Measurements from ENCODE around the gene PLAC8. TPM values are rescaled to one million over a fixed set of nuclear protein-coding genes. Genes with fewer than 3 reads are reported as not detected.

The PLAC8 gene
- total RNA-seq, 1 donor from 2014 or later = 1.5 TPM

DNA sequence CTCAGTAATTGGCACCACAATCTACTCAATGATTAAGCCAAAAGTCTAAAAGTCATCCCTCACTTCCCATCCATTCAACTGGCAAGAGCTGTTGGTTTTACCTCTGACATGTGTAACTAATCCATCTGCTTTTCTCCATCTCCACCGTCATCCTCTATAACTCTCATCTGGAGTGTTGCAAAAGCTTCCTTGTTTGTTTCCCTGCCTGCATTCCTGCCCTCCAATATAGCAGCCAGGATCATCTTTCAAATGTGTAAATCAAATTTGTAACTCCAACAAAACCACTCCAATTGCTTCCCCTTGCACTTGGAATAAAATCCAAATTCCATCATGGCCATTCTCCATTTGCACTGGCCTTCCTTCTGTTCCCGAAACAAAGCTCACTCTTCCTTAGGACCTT is 4.3 kb upstream of the PLAC8 start:
- Histone ChIP-seq H3K4me3 (no peak overlapping the region), H3K27ac (replicated peaks) (no peak overlapping the region), H3K9me3 (replicated peaks) (peaks cover 10% of the 10 kb centered on the region), H3K27me3 (ENCODE audit: low read depth) (peaks cover 6% of the 10 kb centered on the region), H3K36me3 (no peaks in the 10 kb centered on the region), H3K4me1 (no peaks in the 10 kb centered on the region)
- no peak for DNase-seq
- intact Hi-C loops (cut with micrococcal nuclease) = no loop called here
- TF ChIP-seq, protein P1, sequence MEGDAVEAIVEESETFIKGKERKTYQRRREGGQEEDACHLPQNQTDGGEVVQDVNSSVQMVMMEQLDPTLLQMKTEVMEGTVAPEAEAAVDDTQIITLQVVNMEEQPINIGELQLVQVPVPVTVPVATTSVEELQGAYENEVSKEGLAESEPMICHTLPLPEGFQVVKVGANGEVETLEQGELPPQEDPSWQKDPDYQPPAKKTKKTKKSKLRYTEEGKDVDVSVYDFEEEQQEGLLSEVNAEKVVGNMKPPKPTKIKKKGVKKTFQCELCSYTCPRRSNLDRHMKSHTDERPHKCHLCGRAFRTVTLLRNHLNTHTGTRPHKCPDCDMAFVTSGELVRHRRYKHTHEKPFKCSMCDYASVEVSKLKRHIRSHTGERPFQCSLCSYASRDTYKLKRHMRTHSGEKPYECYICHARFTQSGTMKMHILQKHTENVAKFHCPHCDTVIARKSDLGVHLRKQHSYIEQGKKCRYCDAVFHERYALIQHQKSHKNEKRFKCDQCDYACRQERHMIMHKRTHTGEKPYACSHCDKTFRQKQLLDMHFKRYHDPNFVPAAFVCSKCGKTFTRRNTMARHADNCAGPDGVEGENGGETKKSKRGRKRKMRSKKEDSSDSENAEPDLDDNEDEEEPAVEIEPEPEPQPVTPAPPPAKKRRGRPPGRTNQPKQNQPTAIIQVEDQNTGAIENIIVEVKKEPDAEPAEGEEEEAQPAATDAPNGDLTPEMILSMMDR (IDR thresholded peaks at IDR 0.05; ENCODE audit: borderline replicate concordance) = no peak

DNA sequence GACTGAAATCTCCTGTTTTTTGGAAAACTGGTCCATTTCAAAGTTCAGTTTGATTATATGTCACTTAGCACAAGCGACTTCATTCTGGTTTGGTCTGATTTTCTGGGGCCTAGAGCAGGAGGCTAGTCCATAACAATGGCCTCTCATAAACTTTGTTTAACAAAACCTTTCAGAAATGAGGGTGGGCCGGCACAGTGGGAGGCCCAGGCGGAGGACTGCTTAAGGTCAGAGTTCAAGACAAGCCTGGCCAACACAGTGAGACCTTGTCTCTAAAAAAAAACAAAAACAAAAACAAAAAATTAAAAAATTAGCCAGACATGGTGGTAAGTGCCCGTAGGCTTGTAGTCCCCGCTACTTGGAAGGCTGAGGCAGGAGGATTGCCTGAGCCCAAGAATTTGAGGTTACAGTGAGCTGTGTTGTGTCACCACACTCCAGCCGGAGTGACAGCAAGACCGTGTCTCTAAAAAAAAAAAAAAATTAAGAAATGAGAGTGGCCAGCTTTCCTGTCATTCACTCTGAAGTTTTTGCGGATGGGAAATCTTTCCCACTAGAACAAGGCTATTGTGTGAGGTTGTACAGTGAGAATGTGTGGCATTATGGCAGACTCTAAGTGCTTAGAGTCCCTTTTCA is 1.2 kb upstream of the PLAC8 start:
- intact Hi-C loops (cut with micrococcal nuclease) = no loop called here
- H3K9me3 ChIP-seq (replicated peaks) = no peaks in the 10 kb centered on the region
- H3K27me3 ChIP-seq (ENCODE audit: low read depth) = peaks cover 11% of the 10 kb centered on the region
- H3K4me1 ChIP-seq = no peaks in the 10 kb centered on the region
- TF ChIP-seq, protein P1 (IDR thresholded peaks at IDR 0.05; ENCODE audit: borderline replicate concordance) = no peak
- no peak for DNase-seq
- no peak overlapping the region for H3K4me3 ChIP-seq
- H3K27ac ChIP-seq (replicated peaks) = no peak overlapping the region
- no peaks in the 10 kb centered on the region for H3K36me3 ChIP-seq

DNA sequence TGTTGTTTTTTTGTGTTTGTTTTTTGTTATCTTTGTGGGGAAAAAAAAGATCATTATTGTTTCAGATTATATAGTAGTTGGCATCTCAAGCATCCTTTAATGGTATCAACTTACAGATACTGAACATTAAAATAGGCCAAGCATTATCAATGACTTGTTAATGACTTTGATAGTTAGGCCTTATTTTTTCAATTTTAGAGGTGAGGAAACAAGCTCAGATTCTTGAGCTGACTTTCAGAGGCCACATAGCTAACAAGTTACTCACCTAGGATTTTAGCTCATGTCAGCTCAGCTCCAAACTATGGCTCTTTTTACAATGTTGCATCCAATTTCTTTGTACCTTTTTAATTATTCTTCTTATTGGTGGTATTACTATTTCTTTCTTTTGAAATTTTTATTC is 471 bp upstream of the PLAC8 start:
- DNase-seq = no peak
- Histone ChIP-seq H3K9me3 (replicated peaks) (no peaks in the 10 kb centered on the region), H3K4me1 (peaks cover 8% of the 10 kb centered on the region), H3K4me3 (no peak overlapping the region), H3K27ac (replicated peaks) (no peak overlapping the region), H3K36me3 (no peaks in the 10 kb centered on the region), H3K27me3 (ENCODE audit: low read depth) (peaks cover 11% of the 10 kb centered on the region)
- intact Hi-C loops (cut with micrococcal nuclease) = no loop called here
- TF ChIP-seq, protein P1 (IDR thresholded peaks at IDR 0.05; ENCODE audit: borderline replicate concordance) = no peak

DNA sequence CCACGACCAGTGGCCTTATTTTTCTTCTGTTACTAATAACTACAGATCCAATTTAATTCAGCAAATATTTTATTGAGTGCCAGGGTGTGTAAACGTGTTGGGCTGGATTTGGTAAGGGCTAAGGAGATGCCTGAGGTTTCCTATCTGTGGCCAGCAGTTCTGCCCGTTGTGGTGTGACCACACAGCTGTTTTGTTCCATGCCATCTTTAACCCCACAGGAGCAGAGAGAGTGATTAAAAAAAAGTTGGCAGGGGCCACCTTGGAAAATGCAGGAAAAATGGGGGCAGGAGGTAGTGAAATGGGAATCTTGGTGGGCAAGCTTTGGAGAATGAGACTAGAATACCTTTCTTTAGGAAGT is 1.1 kb downstream of the PLAC8 start:
- H3K4me1 ChIP-seq = peaks cover 17% of the 10 kb centered on the region
- intact Hi-C loops (cut with micrococcal nuclease) = no loop called here
- H3K36me3 ChIP-seq = no peaks in the 10 kb centered on the region
- H3K4me3 ChIP-seq = no peak overlapping the region
- no peaks in the 10 kb centered on the region for H3K9me3 ChIP-seq (replicated peaks)
- no peak overlapping the region for H3K27ac ChIP-seq (replicated peaks)
- no peak for DNase-seq
- TF ChIP-seq, protein P1 (IDR thresholded peaks at IDR 0.05; ENCODE audit: borderline replicate concordance) = no peak
- H3K27me3 ChIP-seq (ENCODE audit: low read depth) = peaks cover 19% of the 10 kb centered on the region

DNA sequence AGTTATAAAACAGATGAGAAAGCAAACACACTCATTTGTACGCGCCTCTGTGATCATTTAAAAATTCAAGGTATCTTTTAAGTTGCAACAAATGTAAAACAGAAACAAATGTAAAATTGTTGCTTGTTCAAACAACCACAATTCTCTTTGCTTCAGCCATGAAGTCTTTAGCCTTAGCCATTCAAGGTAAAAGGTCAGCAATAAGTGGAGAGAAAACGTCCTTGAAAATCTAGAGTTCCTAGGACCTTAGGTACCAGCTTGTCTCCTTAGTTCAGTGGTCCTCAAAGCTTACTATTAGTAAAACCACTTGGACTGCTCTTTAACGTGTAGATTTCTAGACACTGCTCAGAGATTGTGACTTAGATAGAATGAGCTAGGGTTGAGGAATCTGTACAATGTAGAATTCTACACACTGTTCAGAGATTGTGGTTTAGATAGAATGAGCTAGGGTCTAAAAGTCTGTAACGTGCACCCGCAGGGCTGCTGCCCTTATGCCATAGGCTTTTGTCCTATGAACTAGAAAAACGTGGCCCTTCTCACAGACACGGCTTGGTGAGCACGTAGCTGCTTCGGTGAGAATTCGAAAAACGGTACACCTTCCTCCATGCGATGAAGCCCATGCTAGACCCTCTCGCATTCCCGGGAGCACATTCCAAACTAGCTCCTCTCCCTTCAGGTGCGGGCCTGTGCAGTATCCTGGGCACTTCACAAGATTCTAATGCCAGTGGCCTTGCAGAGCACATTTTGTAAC is 1.7 kb downstream of the PLAC8 start:
- DNase-seq = no peak
- Histone ChIP-seq H3K4me3 (no peak overlapping the region), H3K36me3 (no peaks in the 10 kb centered on the region), H3K27me3 (ENCODE audit: low read depth) (peaks cover 14% of the 10 kb centered on the region), H3K4me1 (peaks cover 17% of the 10 kb centered on the region), H3K9me3 (replicated peaks) (no peaks in the 10 kb centered on the region), H3K27ac (replicated peaks) (no peak overlapping the region)
- TF ChIP-seq, protein P1 (IDR thresholded peaks at IDR 0.05; ENCODE audit: borderline replicate concordance) = no peak
- intact Hi-C loops (cut with micrococcal nuclease) = no loop called here
